NCI-H2171 (cell line): ENCODE data around the gene LGALS7.
"Not testable (repeated sequence)": the region's sequence is repeated elsewhere in the genome, so short reads cannot be mapped to it uniquely, and the experiment has no call there.

Source experiments
- DNase-seq: peaks from one replicate; lab custom pipeline; 2025; lab: John Stamatoyannopoulos, UW

The LGALS7 gene

DNA sequence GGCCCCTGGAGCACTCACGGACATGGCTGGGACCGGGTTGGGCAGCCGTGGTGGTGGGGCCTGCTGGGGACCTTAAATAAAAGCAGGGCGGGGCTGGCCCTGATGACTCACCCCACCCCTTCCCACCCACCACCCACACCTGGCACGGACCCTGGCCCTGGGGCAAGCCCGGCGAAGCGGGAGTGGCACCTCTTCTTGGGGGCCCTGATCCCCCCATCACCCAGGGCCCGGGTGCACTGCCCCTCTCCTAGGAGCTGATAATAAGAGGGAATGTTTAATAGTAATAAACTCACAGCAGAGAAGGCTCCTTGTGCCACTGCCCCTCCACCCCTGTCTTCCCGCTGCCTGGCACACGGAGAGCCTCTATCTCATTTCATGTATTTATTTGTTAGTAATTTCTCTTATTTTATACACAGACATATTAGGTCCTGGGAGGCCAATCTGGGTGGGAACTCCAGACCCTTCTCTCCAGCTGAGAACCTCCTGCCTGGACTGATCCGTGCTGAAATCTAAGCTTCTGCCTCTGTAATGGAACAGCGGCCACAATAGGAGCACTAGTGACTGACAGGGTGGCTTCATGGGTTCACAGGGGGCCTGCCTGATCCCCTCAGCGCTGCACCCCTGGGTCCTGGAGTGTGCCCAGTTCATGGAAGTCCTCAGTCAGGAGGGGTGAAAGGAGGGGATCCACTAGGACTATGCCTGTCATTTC, at the start of gene LGALS7:
Gene LGALS7, minus strand, starts transcription at position 49 of the 709 bp plus-strand sequence. Its CDS starts 25 bp downstream, at position 24.
- peak; percentile 11 for DNase-seq

GRCh38 chr19:38821230-38821825, 48.0 kb upstream of the LGALS7 start:
- DNase-seq: not testable (repeated sequence)

DNA sequence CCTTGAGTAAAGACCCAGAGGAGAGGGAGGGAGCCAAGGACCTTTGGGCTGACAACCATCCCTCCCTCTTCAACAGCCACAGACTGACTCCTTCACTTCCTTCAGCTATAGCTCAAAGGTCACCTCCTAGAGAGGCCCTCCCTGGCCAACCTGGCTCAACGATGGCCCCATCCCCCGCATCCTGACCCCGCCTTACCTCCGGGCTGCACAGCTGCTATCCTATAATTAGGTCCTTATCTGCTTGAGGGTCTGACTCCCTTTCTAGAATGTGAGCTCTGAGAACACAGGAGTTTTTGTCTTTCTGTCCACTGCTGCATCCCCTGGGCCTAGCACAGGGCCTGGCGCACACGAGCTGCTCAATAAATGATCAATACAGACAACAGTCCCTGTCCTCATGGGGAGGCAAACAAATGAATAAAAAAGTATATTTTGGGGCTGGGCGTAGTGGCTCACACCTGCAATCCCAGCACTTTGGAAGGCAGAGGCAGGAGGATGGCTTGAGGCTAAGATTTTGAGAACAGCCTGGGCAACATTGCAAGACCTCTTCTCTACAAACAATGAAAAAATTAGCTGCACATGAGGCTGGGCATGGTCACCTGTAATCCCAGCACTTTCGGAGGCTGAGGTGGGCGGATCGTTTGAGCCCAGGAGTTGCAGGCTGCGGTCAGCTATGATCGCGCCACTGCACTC, 46.1 kb upstream of the LGALS7 start:
- no peak for DNase-seq

DNA sequence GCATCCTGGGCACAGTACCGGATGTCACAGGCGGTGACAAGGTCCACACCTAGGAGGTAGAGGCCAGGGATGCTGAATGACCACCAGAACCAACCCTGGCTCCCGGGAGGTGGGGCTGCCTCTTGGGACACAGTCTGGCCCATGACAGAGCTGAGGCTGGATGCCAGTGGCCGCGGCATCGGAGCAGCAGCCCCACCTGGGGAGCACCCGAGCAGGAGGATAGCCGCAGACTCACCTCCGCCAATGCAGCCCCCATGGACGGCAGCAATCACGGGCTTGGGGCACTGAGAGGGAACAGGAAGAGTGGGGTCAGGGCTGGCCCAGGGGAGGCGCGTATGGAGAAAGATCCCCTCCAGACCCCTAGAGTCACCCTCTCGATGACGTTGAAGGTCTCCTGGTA, 43.8 kb upstream of the LGALS7 start:
- DNase-seq: no peak

GRCh38 chr19:38816131-38816750, 42.9 kb upstream of the LGALS7 start:
- DNase-seq: no peak

- no peak for DNase-seq
These were observed 42.0 kb upstream of the LGALS7 start for GRCh38 chr19:38815059-38816001.

- DNase-seq: not testable (repeated sequence)
These were observed 40.6 kb upstream of the LGALS7 start for GRCh38 chr19:38813932-38814331.

DNA sequence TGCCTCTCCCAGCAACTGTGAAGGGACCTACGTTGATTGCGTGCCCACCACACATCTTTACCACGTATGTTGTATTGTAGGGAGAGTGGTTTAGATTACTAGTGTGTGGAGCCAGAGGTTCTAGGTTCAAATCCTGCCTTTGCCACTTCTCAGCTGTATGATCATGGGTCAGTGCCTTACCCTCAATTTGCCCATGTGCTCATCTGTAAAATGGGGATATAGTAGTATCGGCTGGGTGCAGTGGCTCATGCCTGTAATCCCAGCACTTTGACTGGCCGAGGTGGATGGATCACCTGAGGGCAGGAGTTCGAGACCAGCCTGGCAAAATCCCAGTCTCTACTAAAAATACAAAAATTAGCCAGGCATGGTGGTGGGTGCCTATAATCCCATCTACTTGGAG, 40.0 kb upstream of the LGALS7 start:
- DNase-seq: no peak

DNA sequence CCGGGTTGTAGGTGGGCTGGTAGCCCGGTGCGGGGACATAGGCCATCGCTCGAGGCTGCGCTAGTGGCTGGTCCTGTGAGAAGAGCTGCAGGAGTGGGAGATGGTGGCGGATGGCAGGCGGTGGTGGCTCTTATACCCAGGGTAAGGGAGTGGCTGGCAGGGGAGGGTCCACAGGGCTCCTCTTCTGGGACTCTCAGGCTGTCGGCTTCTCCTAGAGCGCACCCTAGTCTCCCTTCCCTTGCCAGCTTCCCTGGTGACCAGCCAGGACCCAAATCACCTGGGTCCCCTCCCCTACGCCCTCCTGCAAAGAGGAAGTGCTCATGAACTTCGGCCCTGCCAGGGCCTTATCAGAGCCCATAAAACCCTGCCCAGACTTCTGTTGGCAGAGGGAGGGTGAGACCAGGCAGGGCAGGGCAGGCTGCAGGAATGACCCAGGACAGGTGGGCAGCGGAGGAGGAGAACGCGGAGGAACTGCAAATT, 39.6 kb upstream of the LGALS7 start, which contains the start of gene LGALS4:
Gene LGALS4, minus strand, starts transcription at position 105 of the 480 bp plus-strand sequence. Its CDS starts 59 bp downstream, at position 46.
- DNase-seq: no peak

DNA sequence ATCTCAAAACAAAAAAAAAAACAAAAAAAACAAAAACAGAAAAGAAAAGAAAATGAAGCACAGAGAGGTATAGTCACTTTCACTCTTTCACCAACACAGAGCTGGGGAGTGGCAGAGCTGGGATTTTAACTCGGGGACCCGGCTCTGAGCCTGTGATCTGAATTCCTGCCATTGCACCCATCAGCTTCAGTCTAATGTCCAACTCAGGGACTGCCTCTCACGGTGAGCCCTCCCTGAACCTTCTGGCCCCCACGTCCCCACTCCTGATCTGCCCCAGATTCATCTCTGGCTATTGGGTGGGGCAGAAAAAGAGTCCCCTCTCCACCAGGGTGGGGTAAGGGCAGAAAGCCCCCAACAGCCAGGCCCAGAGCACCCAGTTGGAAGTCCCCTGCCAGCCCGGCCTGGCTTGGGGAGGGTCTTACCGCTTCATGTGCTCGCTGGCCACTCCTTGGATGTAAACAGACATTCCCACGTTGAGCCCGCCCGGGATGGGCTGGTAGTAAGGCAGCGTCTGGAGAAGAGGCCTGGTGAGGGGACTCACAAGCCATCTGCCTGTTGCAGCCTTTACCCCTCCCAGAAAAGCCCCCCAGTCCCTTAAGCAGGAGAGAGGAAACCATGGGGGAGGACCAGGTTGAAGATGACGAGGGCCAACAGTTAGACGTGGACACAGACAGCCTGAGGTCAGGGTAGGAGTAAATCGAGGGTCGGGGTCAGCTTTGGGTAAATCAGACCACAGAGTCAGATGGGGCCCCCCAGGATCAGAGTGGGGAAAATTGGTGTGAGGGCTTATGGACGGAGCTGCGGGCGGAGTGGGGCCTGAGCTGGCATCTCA, 38.9 kb upstream of the LGALS7 start:
- no peak for DNase-seq

GRCh38 chr19:38809592-38810252, 36.4 kb upstream of the LGALS7 start:
- DNase-seq: no peak

DNA sequence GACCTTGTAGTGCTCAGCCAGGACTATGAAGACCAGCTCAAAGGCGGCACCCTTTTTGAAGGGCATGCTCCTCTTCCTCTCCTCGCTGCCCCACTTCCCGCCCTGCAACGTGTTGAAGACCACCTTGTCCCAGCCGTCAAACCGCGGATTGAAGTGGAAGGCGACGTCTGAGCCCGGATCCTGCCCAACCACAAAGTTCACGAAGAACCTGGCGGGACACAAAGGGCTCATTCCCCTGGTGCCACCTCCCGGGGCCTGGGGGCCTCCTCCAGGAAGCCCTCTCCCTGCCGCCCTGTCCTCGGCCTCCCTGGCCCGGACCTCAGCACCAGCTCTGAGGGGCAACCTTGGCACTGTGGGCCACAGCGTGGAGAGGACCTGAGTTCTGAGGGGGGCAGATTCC, 35.4 kb upstream of the LGALS7 start:
- DNase-seq: no peak

DNA sequence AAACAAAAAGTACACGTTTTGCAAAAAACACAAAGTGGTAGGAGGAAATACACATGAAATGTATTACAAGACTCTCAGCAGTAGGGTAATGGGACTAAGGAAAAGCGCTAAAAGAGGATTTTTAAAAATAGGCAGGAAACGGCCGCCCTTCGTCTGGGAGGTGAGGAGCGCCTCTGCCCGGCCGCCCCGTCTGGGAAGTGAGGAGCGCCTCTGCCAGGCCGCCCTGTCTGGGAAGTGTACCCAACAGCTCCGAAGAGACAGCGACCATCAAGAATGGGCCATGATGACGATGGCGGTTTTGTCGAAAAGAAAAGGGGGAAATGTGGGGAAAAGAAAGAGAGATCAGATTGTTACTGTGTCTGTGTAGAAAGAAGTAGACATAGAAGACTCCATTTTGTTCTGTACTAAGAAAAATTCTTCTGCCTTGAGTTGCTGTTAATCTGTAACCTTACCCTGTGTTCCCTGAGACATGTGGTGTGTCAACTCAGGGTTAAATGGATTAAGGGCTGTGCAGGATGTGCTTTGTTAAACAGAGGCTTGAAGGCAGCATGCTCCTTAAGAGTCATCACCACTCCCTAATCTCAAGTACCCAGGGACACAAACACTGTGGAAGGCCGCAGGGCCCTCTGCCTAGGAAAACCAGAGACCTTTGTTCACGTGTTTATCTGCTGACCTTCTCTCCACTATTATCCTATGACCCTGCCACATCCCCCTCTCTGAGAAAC, 34.2 kb upstream of the LGALS7 start:
- DNase-seq: not testable (repeated sequence)

- no peak for DNase-seq
These were observed 33.1 kb upstream of the LGALS7 start for GRCh38 chr19:38806371-38806770.

- DNase-seq: no peak
These were observed 31.9 kb upstream of the LGALS7 start for GRCh38 chr19:38805180-38805579.

DNA sequence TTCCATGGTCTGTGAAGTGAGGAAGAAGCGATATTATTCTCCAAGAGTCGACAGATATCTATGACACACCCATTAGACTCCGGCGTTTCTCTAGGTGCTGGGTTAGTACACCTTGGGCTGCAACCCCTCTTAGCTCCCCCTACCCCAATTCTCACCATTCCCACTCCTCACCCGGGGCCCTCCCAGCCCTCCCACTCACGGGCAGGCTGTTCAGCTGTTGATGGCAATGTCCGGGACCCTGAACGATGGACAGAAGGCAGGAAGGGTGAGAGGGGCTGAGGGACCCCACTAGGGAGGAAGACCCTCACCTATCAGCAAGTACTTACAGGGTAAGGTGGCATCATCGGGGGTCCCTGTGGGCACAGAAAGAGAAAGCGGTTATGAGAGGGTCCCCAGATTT, 30.2 kb upstream of the LGALS7 start:
- no peak for DNase-seq

- DNase-seq: no peak
These were observed 28.2 kb upstream of the LGALS7 start for GRCh38 chr19:38801359-38802095.

DNA sequence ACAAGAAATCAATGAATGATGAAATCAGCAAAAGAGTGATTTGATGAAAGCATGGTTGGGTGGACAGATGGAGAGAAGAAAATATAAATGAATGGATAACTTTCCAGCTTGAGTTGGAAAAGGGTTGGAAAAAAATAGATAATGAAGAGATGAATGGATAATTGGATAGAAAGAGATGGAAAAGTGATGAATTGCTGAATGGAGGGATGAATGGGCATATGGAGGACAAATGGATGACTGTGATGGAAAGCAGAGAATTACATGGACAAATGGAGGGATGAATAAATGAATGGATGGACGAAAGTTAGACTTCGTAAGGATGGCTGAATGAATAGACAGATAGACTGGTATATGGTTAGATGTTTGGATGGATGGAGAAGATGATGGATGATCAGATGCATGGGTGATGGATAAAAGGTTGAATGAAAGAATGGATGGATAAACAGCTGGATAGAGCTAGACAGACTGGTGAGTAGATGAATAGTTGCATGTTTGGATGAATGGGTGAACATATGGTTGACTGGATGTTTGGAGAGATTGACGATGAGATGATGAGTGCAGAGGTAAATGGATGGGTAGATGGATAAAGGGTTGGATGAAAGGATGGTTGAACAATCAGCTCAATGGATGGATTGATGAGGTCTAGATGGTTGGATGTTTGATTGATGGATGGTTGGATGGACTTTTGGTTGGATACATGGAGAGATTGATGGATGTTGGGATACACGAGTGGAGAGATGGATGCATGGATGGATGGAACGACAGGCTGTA, 27.4 kb upstream of the LGALS7 start:
- DNase-seq: no peak
